Epithelial cell of umbilical artery (primary cell): ENCODE measurements around the gene STOML3. TPM values are rescaled to one million over a fixed set of nuclear protein-coding genes. Genes with fewer than 3 reads are reported as not detected.

Experiments
- total RNA-seq: library from RNA; depleted of rRNA; stranded (reverse); fragments of >200 nt; gene quantifications from 2 replicates; pipeline ENCODE4 v1.2.3, GENCODE V29; 2014

The STOML3 gene
- not detected in 2 replicates for total RNA-seq

DNA sequence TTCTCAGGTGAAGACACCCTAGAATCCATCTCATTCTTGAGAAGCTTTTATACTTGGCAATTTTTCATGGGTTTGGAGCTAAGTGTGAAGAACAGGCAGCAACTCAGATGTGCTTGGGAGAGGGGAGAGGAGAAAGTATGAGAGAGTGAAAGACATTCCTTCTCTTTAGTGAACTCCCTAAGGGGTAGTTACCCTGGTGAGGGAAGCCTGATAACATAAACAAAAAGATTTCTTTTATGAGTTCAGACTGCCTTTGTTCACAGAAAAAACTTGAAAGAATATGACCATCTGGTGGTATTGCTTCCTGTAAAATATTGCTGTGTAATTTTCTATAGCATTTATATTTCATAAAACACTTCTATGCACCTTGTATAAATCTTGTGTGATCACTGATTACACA lies at the start of gene STOML3:
TSS of gene STOML3 (minus strand) at position 139 of the 400 bp plus-strand sequence. CDS start at position 29, 110 bp downstream.

GRCh38 chr13:39037880-39038568 lies 47.4 kb upstream of the STOML3 start, which contains the start of the genes NHLRC3 and PROSER1:
Gene NHLRC3 (plus strand): TSS chr13:39038456. CDS start chr13:39038640, 184 bp downstream.
Gene PROSER1 (minus strand): TSS chr13:39038089. CDS start chr13:39037242, 847 bp downstream.

Other genes starting within 250 kb of the STOML3 start
- 8.8 and 16.1 TPM in 2 replicates for gene PROSER1, start 47.3 kb upstream of the STOML3 start, total RNA-seq
- 5.5 and 15.3 TPM in 2 replicates for gene NHLRC3, start 47.6 kb upstream of the STOML3 start, total RNA-seq